Umbilical cord (tissue), 2 donors: Measurements from ENCODE around the gene MPP1. TPM values are rescaled to one million over a fixed set of nuclear protein-coding genes. Genes with fewer than 3 reads are reported as not detected.

Experiments
- DNase-seq: peaks from one replicate; pipeline ENCODE4 v3.0.0-alpha.2; 2015; ENCODE audit warnings: low spot score
- total RNA-seq: library from RNA; depleted of rRNA; stranded (reverse); fragments of >200 nt; gene quantifications from one replicate; pipeline ENCODE4 v1.2.3, GENCODE V29; 2014; ENCODE audit warnings: low replicate concordance; ENCODE audit not compliant: insufficient read depth

Gene MPP1
- total RNA-seq, 1 donor from 2014 or later = 47.7 TPM

- DNase-seq = no peak
Observed at GRCh38 chrX:154732421-154733065, 72.7 kb downstream of the MPP1 start.

GRCh38 chrX:154731881-154732280 lies 73.4 kb downstream of the MPP1 start:
- no peak for DNase-seq

GRCh38 chrX:154731184-154731583 lies 74.1 kb downstream of the MPP1 start:
- DNase-seq = no peak

- peak; percentile 52 for DNase-seq
Observed at GRCh38 chrX:154730253-154730891, 74.9 kb downstream of the MPP1 start.

- DNase-seq = no peak
Observed at GRCh38 chrX:154729439-154729838, 75.8 kb downstream of the MPP1 start.

Other genes starting within 250 kb of the MPP1 start
- gene CTAG1A, start 220.4 kb downstream of the MPP1 start, total RNA-seq = not detected
- not detected for gene CTAG1B, start 186.2 kb downstream of the MPP1 start, total RNA-seq
- not detected for gene CTAG2, start 151.9 kb downstream of the MPP1 start, total RNA-seq
- 7.0 TPM for gene GAB3, start 54.4 kb downstream of the MPP1 start, total RNA-seq
- gene DKC1, start 42.6 kb downstream of the MPP1 start, total RNA-seq = 17.6 TPM
- gene SMIM9, start 29.2 kb upstream of the MPP1 start, total RNA-seq = not detected
- gene F8A1, start 80.9 kb upstream of the MPP1 start, total RNA-seq = 0.96 TPM
- 1.4 TPM for gene F8, start 217.2 kb upstream of the MPP1 start, total RNA-seq
- gene FUNDC2, start 221.4 kb upstream of the MPP1 start, total RNA-seq = 77.0 TPM